ENCODE measurements around the gene EMSY. TPM values are rescaled to one million over a fixed set of nuclear protein-coding genes. Genes with fewer than 3 reads are reported as not detected.

The EMSY gene
- total and polyA plus RNA-seq, 10 donors: 3.8 to 81.8 (median 32.1) TPM

DNA sequence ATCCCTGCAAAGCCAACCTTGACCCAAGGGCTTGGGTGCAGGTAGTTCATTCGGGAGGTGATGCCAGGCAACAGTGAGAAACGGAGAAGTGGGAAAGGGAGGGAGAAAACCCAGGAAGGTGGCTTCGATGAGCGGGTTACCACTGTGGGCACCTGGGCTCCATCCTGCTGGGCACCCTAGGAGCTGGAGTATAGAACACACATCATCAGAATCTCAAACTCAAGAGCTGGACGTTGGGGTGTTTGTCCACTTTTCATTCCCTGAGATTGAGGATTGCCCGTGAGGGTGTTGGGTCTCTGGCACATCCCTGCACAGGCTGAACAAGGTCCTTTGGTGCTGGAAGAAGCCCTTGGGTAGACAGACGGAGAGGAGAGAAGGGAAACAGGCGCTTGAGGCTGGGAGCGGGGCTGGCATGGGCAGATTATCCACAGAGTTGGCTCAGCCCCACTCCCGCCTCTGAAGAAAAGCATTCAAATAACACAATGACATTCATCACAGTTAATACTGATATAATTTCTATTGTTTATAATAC lies 155.4 kb downstream of the EMSY start:
- 78 to 84% (median 83%) methylated on average over 10 of the region's 10 CpGs for WGBS, 5 donors
- Histone ChIP-seq H3K9me3 (no peaks in the 10 kb centered on the region), H3K4me1 (peaks cover 0 to 68% (median 36%) of the 10 kb centered on the region in 6 donors), H3K27me3 (replicated peaks in 1 of 7) (peaks cover 0 to 4% (median 0%) of the 10 kb centered on the region in 7 donors), H3K27ac (no peak overlapping the region), H3K4me3 (no peak overlapping the region), H3K36me3 (no peaks in the 10 kb centered on the region)
- no peak for DNase-seq
- TF ChIP-seq, protein P1, sequence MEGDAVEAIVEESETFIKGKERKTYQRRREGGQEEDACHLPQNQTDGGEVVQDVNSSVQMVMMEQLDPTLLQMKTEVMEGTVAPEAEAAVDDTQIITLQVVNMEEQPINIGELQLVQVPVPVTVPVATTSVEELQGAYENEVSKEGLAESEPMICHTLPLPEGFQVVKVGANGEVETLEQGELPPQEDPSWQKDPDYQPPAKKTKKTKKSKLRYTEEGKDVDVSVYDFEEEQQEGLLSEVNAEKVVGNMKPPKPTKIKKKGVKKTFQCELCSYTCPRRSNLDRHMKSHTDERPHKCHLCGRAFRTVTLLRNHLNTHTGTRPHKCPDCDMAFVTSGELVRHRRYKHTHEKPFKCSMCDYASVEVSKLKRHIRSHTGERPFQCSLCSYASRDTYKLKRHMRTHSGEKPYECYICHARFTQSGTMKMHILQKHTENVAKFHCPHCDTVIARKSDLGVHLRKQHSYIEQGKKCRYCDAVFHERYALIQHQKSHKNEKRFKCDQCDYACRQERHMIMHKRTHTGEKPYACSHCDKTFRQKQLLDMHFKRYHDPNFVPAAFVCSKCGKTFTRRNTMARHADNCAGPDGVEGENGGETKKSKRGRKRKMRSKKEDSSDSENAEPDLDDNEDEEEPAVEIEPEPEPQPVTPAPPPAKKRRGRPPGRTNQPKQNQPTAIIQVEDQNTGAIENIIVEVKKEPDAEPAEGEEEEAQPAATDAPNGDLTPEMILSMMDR (IDR thresholded peaks at IDR 0.05 in 8 of 11, conservative IDR thresholded peaks at IDR 0.05 in 3 of 11): no peak
- TF ChIP-seq POLR2AphosphoS5 (IDR thresholded peaks at IDR 0.05) (no peak), POLR2A (IDR thresholded peaks at IDR 0.05) (no peak)
- intact Hi-C loops (cut with DNase I; ENCODE audit: low total_unique reads): no loop called here

DNA sequence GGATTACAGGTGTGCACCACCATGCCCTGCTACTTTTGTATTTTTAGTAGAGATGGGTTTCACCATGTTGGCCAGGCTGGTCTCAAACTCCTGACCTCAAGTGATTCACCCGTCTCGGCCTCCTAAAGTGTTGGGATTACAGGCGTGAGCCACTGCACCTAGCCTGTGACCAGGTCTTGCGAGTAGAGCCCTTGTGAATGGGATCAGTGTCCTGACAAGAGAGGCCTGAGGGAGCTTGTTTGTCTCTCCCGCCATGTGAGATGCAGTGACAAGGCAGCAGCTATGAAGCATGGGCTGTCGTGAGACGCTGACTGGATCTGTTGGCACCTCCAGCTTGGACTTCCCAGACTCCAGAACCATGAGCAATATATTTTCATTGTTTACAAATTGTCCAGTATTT lies 156.5 kb downstream of the EMSY start:
- Histone ChIP-seq H3K27me3 (replicated peaks in 1 of 7) (peaks cover 0 to 4% (median 0%) of the 10 kb centered on the region in 7 donors), H3K4me1 (peaks cover 0 to 75% (median 43%) of the 10 kb centered on the region in 6 donors), H3K36me3 (no peaks in the 10 kb centered on the region), H3K27ac (peak overlapping the region in 3 of 8 donors; percentile 61 to 78 (median 73)), H3K4me3 (no peak overlapping the region), H3K9me3 (no peaks in the 10 kb centered on the region)
- no peak for DNase-seq
- TF ChIP-seq POLR2A (IDR thresholded peaks at IDR 0.05): no peak
- no peak for TF ChIP-seq POLR2AphosphoS5 (IDR thresholded peaks at IDR 0.05)
- TF ChIP-seq, protein P1 (IDR thresholded peaks at IDR 0.05 in 8 of 11, conservative IDR thresholded peaks at IDR 0.05 in 3 of 11): no peak
- intact Hi-C loops (cut with DNase I; ENCODE audit: low total_unique reads): no loop called here
- 79 to 100% (median 98%) methylated on average over 5 to 7 of the region's 7 CpGs for WGBS, 5 donors

DNA sequence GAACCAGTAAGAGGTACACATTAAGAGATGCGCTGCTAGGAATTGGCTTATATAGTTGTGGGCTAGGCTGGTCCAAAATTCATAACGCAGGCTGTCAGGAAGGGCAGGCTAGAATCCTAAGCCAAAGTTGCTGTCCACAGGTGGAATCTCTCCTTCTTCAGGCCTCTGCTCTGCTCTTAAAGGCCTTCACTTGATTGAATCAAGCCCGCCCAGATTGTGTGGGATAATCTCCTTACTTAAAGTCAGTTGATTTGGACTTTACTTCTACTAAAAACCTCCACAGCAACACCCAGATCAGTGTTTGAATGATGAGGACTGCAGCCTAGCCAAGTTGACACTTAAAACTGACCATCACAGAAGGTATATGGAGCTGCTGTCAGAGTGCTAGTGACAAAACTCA lies 156.9 kb downstream of the EMSY start:
- Histone ChIP-seq H3K4me3 (no peak overlapping the region), H3K27ac (peak overlapping the region in 6 of 8 donors; percentile 36 to 78 (median 67)), H3K4me1 (peaks cover 0 to 75% (median 43%) of the 10 kb centered on the region in 6 donors), H3K9me3 (no peaks in the 10 kb centered on the region), H3K36me3 (no peaks in the 10 kb centered on the region), H3K27me3 (replicated peaks in 1 of 7) (peaks cover 0 to 4% (median 0%) of the 10 kb centered on the region in 7 donors)
- WGBS, 5 donors: 56 to 94% (median 89%) methylated on average over 3 of the region's 3 CpGs
- intact Hi-C loops (cut with DNase I; ENCODE audit: low total_unique reads): no loop called here
- TF ChIP-seq, protein P1 (IDR thresholded peaks at IDR 0.05 in 8 of 11, conservative IDR thresholded peaks at IDR 0.05 in 3 of 11): no peak
- TF ChIP-seq POLR2A (IDR thresholded peaks at IDR 0.05) (no peak), POLR2AphosphoS5 (IDR thresholded peaks at IDR 0.05) (no peak)
- DNase-seq: no peak

DNA sequence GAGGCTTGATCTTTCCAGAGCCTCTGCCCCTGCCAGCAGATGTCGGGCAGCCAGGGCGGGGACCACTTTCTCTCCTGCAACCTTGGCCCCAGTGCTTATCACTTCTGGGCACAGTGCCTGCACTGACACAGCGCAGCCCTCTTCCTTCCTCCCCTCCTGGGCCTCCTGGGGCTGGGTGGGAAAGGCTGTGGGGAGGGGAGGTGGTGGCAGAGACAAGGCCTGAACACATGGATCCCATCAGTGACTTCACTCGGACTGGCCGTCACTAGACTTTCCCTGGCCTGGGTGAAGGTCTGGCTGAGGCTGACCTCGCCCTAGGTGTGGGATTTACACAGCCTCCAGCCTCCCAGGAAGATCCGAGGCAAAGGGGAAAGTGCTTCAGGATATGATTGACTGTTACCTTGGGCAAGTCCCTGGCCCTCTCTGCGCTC lies 157.6 kb downstream of the EMSY start:
- no peaks in the 10 kb centered on the region for H3K9me3 ChIP-seq
- TF ChIP-seq POLR2A (IDR thresholded peaks at IDR 0.05) (no peak), POLR2AphosphoS5 (IDR thresholded peaks at IDR 0.05) (peak; percentile 85 to 87 (median 86))
- intact Hi-C loops (cut with DNase I; ENCODE audit: low total_unique reads): no loop called here
- H3K27ac ChIP-seq: peak overlapping the region in 7 of 8 donors; percentile 55 to 78 (median 61)
- 33 to 45% (median 36%) methylated on average over 7 to 8 of the region's 8 CpGs for WGBS, 5 donors
- peaks cover 0 to 68% (median 36%) of the 10 kb centered on the region in 6 donors for H3K4me1 ChIP-seq
- peak; percentile 85 for DNase-seq
- H3K4me3 ChIP-seq: no peak overlapping the region
- H3K27me3 ChIP-seq (replicated peaks in 1 of 7): peaks cover 0 to 4% (median 0%) of the 10 kb centered on the region in 7 donors
- H3K36me3 ChIP-seq: no peaks in the 10 kb centered on the region

Small RNA genes within 50 kb of the gene (small RNA-seq; reads per million reads assigned to genes)
- gene AP001189.2 (0 reads per million in 4 donors), gene RF00019 (0 reads per million in 4 donors)

Other genes starting within 250 kb of the EMSY start
- gene WNT11, start 238.5 kb upstream of the EMSY start, total RNA-seq: 1 to 10 TPM in 6 of 7 donors, under 1 TPM in 1; 0.85 to 4.2 (median 3.1) TPM
- under 1 TPM; 0.09 to 0.67 (median 0.62) TPM for gene WNT11, start 238.5 kb upstream of the EMSY start, polyA plus RNA-seq
- 10 to 100 TPM; 37.6 to 51.8 (median 44.0) TPM for gene THAP12, start 63.9 kb upstream of the EMSY start, total RNA-seq
- 10 to 100 TPM; 28.4 to 36.8 (median 29.5) TPM for gene THAP12, start 63.9 kb upstream of the EMSY start, polyA plus RNA-seq
- gene GVQW3, start 63.7 kb upstream of the EMSY start, total RNA-seq: 1 to 10 TPM; 2.9 to 5.6 (median 4.5) TPM
- 1 to 10 TPM in 2 of 3 donors, under 1 TPM in 1; 0.35 to 1.3 (median 1.1) TPM for gene GVQW3, start 63.7 kb upstream of the EMSY start, polyA plus RNA-seq
- 100 to 1,000 TPM in 3 of 7 donors, 10 to 100 TPM in 4; 44.1 to 214 (median 90.3) TPM for gene LRRC32, start 225.7 kb downstream of the EMSY start, total RNA-seq
- 10 to 100 TPM; 25.9 to 29.5 (median 29.4) TPM for gene LRRC32, start 225.7 kb downstream of the EMSY start, polyA plus RNA-seq

Data from spleen (tissue), 11 donors.